ENCODE results near the gene MBL2. TPM values are rescaled to one million over a fixed set of nuclear protein-coding genes. Genes with fewer than 3 reads are reported as not detected.

MBL2 gene
- total RNA-seq, 4 donors from 2014 or later: not detected

DNA sequence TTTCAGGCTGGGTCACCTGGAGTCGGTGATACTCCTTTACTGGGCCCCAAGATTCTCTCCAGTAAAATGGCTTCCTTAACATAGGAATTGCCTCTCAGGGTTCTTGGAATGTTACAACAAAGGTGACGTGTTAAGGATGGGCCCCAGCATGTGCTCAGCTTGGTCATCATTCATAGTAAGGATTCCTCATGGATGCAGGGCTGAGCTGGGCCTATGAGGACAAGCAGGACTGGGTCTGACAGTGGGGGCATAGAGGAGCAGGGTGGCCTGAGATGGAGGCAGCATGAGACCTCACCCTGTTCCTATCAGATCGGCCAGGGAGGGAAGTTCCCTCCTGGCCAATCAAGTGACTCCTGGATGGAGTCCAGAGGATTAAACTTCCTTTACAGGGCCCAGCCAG is 12.8 kb upstream of the MBL2 start:
- WGBS, 2 donors: 33 to 83% methylated on average over 2 to 3 of the region's 3 CpGs
- no peaks in the 10 kb centered on the region for H3K27me3 ChIP-seq

DNA sequence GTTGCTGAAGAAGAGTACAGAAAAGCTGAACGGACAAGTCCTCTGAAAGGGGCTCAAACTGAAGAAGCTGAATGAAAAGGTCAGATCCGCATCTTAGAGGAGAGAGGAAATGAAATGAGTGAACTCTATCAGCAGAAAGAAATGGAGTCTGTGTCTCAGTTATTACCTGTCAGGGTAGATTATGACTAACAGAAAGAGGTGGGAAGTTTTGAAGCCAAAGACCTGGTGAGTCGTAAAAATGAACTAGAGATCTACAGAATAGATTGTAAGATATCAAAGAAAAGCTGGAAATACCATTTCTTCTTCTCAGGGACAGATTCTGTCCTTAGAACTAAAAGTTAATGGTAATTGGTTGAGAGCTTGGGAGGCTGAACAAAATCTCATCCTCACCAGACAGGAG is 11.1 kb upstream of the MBL2 start:
- peaks cover 0 to 9% (median 0%) of the 10 kb centered on the region in 4 donors for H3K27me3 ChIP-seq
- H3K4me1 ChIP-seq: no peaks in the 10 kb centered on the region
- intact Hi-C loops (cut with DNase I): no loop called here
- no peaks in the 10 kb centered on the region for H3K9me3 ChIP-seq
- no peaks in the 10 kb centered on the region for H3K36me3 ChIP-seq
- 76 to 77% methylated on average over 3 of the region's 3 CpGs for WGBS, 2 donors
- no peak overlapping the region for H3K4me3 ChIP-seq
- no peak for DNase-seq
- TF ChIP-seq POLR2A (IDR thresholded peaks at IDR 0.05) (no peak), CTCF (IDR thresholded peaks at IDR 0.05) (no peak)
- H3K27ac ChIP-seq: no peak overlapping the region

More for the DNA sequence above, 12.8 kb upstream of the MBL2 start:
- H3K36me3 ChIP-seq: no peaks in the 10 kb centered on the region
- no peaks in the 10 kb centered on the region for H3K4me1 ChIP-seq
- TF ChIP-seq CTCF (IDR thresholded peaks at IDR 0.05): no peak
- intact Hi-C loops (cut with DNase I): no loop called here
- no peaks in the 10 kb centered on the region for H3K9me3 ChIP-seq
- H3K27ac ChIP-seq: no peak overlapping the region
- no peak for DNase-seq
- H3K4me3 ChIP-seq: no peak overlapping the region

- TF ChIP-seq POLR2A (IDR thresholded peaks at IDR 0.05): no peak
- no peak for TF ChIP-seq CTCF (IDR thresholded peaks at IDR 0.05)
- Histone ChIP-seq H3K4me3 (no peak overlapping the region), H3K27ac (no peak overlapping the region), H3K27me3 (peaks cover 0 to 16% (median 0%) of the 10 kb centered on the region in 4 donors), H3K4me1 (no peaks in the 10 kb centered on the region), H3K36me3 (no peaks in the 10 kb centered on the region), H3K9me3 (no peaks in the 10 kb centered on the region)
- no peak for DNase-seq
- intact Hi-C loops (cut with DNase I): no loop called here
Observed at GRCh38 chr10:52782554-52782953, 10.0 kb upstream of the MBL2 start.

- peaks cover 0 to 16% (median 0%) of the 10 kb centered on the region in 4 donors for H3K27me3 ChIP-seq
- WGBS, 2 donors: 24 to 34% methylated on average over 3 to 5 of the region's 6 CpGs
- H3K4me3 ChIP-seq: no peak overlapping the region
- H3K9me3 ChIP-seq: no peaks in the 10 kb centered on the region
- no peak for DNase-seq
- TF ChIP-seq POLR2A (IDR thresholded peaks at IDR 0.05): no peak
- no peak for TF ChIP-seq CTCF (IDR thresholded peaks at IDR 0.05)
- intact Hi-C loops (cut with DNase I): no loop called here
- no peaks in the 10 kb centered on the region for H3K4me1 ChIP-seq
- no peaks in the 10 kb centered on the region for H3K36me3 ChIP-seq
- H3K27ac ChIP-seq: no peak overlapping the region
Observed at GRCh38 chr10:52780391-52781155, 8.0 kb upstream of the MBL2 start.

DNA sequence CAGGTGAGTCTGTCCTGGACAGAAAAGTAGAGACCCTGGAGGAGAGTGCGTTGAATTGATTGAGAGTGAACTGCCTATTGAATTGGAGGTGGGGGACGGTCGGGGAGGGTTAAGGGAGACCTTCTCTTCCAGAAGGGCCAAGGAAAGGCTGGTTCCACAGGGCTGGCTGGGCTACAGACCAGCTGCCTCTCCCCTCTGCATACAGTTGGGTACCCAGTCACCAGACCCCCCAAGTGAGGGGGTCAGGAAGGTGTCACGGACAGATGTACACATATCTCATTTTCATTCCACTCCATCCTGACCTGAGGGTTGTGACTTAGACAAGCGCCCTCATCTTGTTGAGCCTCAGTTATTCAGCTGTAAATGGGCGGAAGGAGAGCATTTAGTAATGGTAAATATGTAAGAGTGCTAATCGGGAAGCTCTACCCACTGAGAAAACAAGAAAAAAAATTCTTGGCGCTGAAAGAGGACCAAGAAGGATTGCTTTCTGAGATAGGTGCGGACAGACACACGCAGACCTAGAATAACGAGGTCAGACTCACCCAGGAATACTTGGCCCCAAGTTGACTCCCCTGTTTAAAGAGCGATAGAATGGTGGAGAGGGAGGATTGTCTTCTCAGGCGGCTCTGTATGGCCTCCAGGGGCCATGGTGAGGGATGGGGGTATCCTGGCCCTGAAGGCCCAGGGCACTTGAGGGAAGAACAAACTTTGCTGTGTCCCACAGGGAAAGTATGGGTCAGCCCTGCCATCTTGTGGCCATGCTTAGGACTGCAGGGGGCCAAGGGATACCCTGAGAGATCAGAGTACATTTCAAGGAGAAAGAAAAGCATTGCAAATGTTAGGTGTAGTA is 7.2 kb upstream of the MBL2 start:
- peak; percentile 38 to 82 (median 64) for TF ChIP-seq CTCF (IDR thresholded peaks at IDR 0.05)
- TF ChIP-seq POLR2A (IDR thresholded peaks at IDR 0.05): no peak
- no peaks in the 10 kb centered on the region for H3K4me1 ChIP-seq
- intact Hi-C loops (cut with DNase I): loop anchor here (10.0 kb wide), 1 partner anchor 135 kb away; no protein-coding TSS in a partner anchor
- DNase-seq: no peak
- no peaks in the 10 kb centered on the region for H3K9me3 ChIP-seq
- no peaks in the 10 kb centered on the region for H3K36me3 ChIP-seq
- H3K27me3 ChIP-seq: peaks cover 0 to 16% (median 0%) of the 10 kb centered on the region in 4 donors
- 67 to 77% methylated on average over 13 of the region's 13 CpGs for WGBS, 2 donors
- H3K27ac ChIP-seq: no peak overlapping the region
- no peak overlapping the region for H3K4me3 ChIP-seq

Data from esophagus squamous epithelium (tissue), 5 donors.